GM12865 (cell line): ENCODE measurements around the gene CNNM2.

Experiments used
- DNase-seq: peaks from one replicate; pipeline ENCODE4 v3.0.0; 2010; ENCODE audit warnings: low read depth
- H3K4me3 ChIP-seq: 2 replicates; pipeline ENCODE4 v1.5.1; 2011; ENCODE audit warnings: mild to moderate bottlenecking, low read depth, low read length, control low read depth
- CTCF ChIP-seq: IDR thresholded peaks from 2 replicates; pipeline ENCODE4 v1.5.1; 2011; ENCODE audit warnings: low read length, control low read depth, low read depth, inconsistent platforms; ENCODE audit not compliant: insufficient read depth; ENCODE audit errors: missing control alignments

The CNNM2 gene

DNA sequence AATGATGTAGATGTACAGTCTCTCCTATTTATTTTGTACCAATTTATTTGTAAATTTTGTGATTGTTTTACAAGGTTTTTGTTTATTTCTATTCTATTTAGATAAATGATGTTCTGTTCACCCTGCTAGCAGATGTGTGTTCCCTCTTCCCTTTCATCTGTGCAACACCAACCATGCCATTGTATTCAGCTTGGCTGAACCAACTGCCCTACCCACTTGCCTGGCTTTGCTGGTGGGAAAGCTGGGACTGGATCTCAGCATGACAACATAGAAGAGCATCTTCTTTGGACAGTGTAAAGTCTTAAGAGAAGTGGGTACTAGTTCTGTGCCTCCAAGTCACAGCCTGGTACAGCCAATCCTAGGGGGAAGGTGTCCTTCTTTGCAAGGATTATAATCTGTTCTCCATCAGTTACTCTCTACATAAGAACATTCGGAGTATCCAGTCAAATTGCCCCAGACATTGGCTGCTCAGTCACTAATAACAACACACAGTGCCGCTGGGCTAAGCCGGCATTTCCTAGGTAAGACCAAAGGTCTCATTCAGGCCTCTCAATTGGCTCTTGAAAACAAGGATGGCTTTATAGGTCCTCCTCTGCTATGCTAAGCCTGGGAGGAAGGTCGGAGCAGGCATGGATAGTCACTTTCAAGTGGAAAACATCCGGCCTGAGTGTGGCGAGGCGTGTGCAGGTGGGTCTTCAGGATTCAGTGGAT lies 165.3 kb downstream of the CNNM2 start:
- no peak for DNase-seq
- H3K4me3 ChIP-seq, result no peak overlapping the region
- no peak for TF ChIP-seq CTCF

DNA sequence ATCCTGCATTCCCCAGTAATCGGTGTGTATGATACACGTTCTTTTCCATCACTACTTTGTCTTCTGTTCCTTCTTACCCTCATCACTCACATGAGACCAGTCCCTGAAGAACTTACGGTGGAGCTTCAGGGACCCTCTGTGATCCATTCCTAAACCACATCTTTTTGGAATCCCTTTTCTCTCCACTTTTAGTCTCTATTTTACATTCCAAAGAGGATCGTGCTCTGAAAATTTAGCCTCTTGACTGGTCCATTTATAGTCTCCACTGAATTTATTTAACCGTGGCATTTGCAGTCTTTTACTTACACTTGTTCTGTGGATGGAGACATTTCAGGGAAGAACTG lies 165.9 kb downstream of the CNNM2 start:
- no peak for TF ChIP-seq CTCF

GRCh38 chr10:103086261-103086660 lies 168.2 kb downstream of the CNNM2 start:
- no peak overlapping the region for H3K4me3 ChIP-seq
- no peak for TF ChIP-seq CTCF
- DNase-seq, result no peak

More for the DNA sequence above, 165.9 kb downstream of the CNNM2 start:
- no peak overlapping the region for H3K4me3 ChIP-seq
- no peak for DNase-seq

DNA sequence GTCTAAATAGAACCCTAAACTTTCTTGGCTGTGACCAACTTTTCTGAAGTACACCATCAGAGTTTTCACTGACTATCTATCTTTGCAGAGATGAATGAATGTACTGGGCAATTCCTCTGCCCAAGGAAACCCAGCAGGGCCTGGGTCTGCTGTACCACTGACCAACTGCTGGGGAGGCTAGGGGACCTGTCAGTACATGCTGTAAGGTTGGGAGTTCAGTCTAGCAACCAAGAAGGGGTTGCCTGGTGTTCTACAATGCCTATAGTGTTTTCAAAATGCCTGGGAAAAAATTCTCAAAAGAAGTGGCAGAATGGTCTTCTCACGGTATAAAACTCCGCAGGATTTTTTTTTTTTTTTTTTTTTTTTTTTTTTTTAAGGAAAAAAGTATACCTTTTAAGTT lies 168.7 kb downstream of the CNNM2 start:
- no peak for DNase-seq
- no peak for TF ChIP-seq CTCF
- no peak overlapping the region for H3K4me3 ChIP-seq

- H3K4me3 ChIP-seq, result no peak overlapping the region
- TF ChIP-seq CTCF, result no peak
- no peak for DNase-seq
These were observed 171.4 kb downstream of the CNNM2 start for GRCh38 chr10:103089493-103089892.

GRCh38 chr10:103090911-103091310 lies 172.8 kb downstream of the CNNM2 start:
- DNase-seq, result no peak
- no peak for TF ChIP-seq CTCF
- no peak overlapping the region for H3K4me3 ChIP-seq

DNA sequence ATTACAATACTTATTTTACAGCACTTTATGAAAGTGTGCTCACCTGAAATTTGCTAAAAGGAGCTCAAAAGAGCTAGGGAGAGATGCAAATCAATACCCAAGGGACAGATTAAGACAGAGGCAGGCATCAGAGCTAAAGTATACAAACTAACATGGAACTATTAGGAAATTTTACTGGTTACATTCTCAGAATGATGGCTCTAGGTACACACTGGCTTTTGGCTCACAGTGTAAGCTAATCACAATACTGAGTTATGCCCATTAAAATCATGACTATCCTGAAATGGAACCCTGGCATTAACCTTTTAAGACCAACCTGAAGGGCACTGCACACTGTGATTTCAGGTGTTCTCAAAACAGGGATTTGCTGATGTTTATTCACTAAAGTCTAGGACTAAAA lies 176.9 kb downstream of the CNNM2 start:
- no peak overlapping the region for H3K4me3 ChIP-seq
- TF ChIP-seq CTCF, result no peak
- DNase-seq, result no peak
